HEK293 (cell line): ENCODE results near the gene FAF2.
A peak's percentile ranks its signal among the peaks of the same experiment; 100 is the strongest.

Experiments
- GLIS2 ChIP-seq: fragments of 450-650 bp; formaldehyde crosslinking; IDR thresholded peaks from 2 replicates; pipeline ENCODE4 v1.5.1; 2016; ENCODE audit warnings: missing biosample characterization, missing genetic modification characterization
- INSM2 ChIP-seq: fragments of 450-650 bp; formaldehyde crosslinking; IDR thresholded peaks from 2 replicates; pipeline ENCODE4 v1.5.1; 2016; ENCODE audit warnings: missing biosample characterization, missing genetic modification characterization
- KLF16 ChIP-seq: fragments of 450-650 bp; formaldehyde crosslinking; IDR thresholded peaks from 2 replicates; pipeline ENCODE4 v1.5.1; 2017; ENCODE audit warnings: missing biosample characterization, missing genetic modification characterization
- KLF9 ChIP-seq: fragments of 450-650 bp; formaldehyde crosslinking; IDR thresholded peaks from 2 replicates; pipeline ENCODE4 v1.5.1; 2016; ENCODE audit warnings: missing biosample characterization, missing genetic modification characterization, low read depth
- PRDM1 ChIP-seq: fragments of 450-650 bp; formaldehyde crosslinking; IDR thresholded peaks from 2 replicates; pipeline ENCODE4; 2016; ENCODE audit warnings: missing biosample characterization, missing genetic modification characterization
- PRDM10 ChIP-seq: fragments of 450-650 bp; formaldehyde crosslinking; IDR thresholded peaks from 2 replicates; pipeline ENCODE4 v1.5.1; 2016; ENCODE audit warnings: missing biosample characterization, missing genetic modification characterization
- WT1 ChIP-seq: fragments of 450-650 bp; formaldehyde crosslinking; IDR thresholded peaks from 2 replicates; pipeline ENCODE4 v1.5.1; 2016; ENCODE audit warnings: missing biosample characterization, missing genetic modification characterization
- YY1 ChIP-seq: fragments of 450-650 bp; formaldehyde crosslinking; IDR thresholded peaks from 2 replicates; pipeline ENCODE4 v1.5.1; 2018; ENCODE audit warnings: missing biosample characterization, missing genetic modification characterization
- ZFHX2 ChIP-seq: fragments of 450-650 bp; formaldehyde crosslinking; conservative IDR thresholded peaks from 2 replicates; pipeline ENCODE4 v1.5.1; 2016; ENCODE audit warnings: missing biosample characterization, missing genetic modification characterization
- ZFP37 ChIP-seq: fragments of 450-650 bp; formaldehyde crosslinking; IDR thresholded peaks from 2 replicates; pipeline ENCODE4 v1.5.1; 2016; ENCODE audit warnings: missing biosample characterization, missing genetic modification characterization
- ZNF140 ChIP-seq: fragments of 450-650 bp; formaldehyde crosslinking; IDR thresholded peaks from 2 replicates; pipeline ENCODE4 v1.5.1; 2016; ENCODE audit warnings: missing biosample characterization, missing genetic modification characterization
- ZNF146 ChIP-seq: fragments of 450-650 bp; formaldehyde crosslinking; IDR thresholded peaks from 2 replicates; pipeline ENCODE4 v1.5.1; 2016; ENCODE audit warnings: missing biosample characterization, missing genetic modification characterization
- ZNF302 ChIP-seq: fragments of 450-650 bp; formaldehyde crosslinking; IDR thresholded peaks from 2 replicates; pipeline ENCODE4 v1.5.1; 2016; ENCODE audit warnings: missing biosample characterization, missing genetic modification characterization, low read depth
- ZNF324 ChIP-seq: fragments of 450-650 bp; formaldehyde crosslinking; IDR thresholded peaks from 2 replicates; pipeline ENCODE4 v1.5.1; 2016; ENCODE audit warnings: missing biosample characterization, missing genetic modification characterization
- ZNF354C ChIP-seq: fragments of 450-650 bp; formaldehyde crosslinking; IDR thresholded peaks from 2 replicates; pipeline ENCODE4 v1.5.1; 2016; ENCODE audit warnings: missing biosample characterization, missing genetic modification characterization, low read depth, borderline replicate concordance
- ZNF391 ChIP-seq: fragments of 450-650 bp; formaldehyde crosslinking; IDR thresholded peaks from 2 replicates; pipeline ENCODE4 v1.5.1; 2016; ENCODE audit warnings: low read depth, missing biosample characterization, missing genetic modification characterization, borderline replicate concordance
- ZNF426 ChIP-seq: fragments of 450-650 bp; formaldehyde crosslinking; IDR thresholded peaks from 2 replicates; pipeline ENCODE4 v1.5.1; 2017; ENCODE audit warnings: missing biosample characterization, missing genetic modification characterization, mild to moderate bottlenecking, inconsistent platforms, moderate library complexity
- ZNF521 ChIP-seq: fragments of 450-650 bp; formaldehyde crosslinking; IDR thresholded peaks from 2 replicates; pipeline ENCODE4 v1.5.1; 2017; ENCODE audit warnings: missing biosample characterization, mild to moderate bottlenecking, missing genetic modification characterization
- ZNF560 ChIP-seq: fragments of 450-650 bp; formaldehyde crosslinking; IDR thresholded peaks from 2 replicates; pipeline ENCODE4 v1.5.1; 2017; ENCODE audit warnings: missing biosample characterization, missing genetic modification characterization, borderline replicate concordance
- ZNF585B ChIP-seq: fragments of 450-650 bp; formaldehyde crosslinking; IDR thresholded peaks from 2 replicates; pipeline ENCODE4 v1.5.1; 2016; ENCODE audit warnings: missing biosample characterization, missing genetic modification characterization
- ZNF626 ChIP-seq: fragments of 450-650 bp; sonication (Bioruptor Pico); formaldehyde crosslinking; IDR thresholded peaks from 2 replicates; pipeline ENCODE4 v1.5.1; 2018; ENCODE audit warnings: missing biosample characterization, missing genetic modification characterization, inconsistent platforms
- ZNF629 ChIP-seq: fragments of 450-650 bp; formaldehyde crosslinking; IDR thresholded peaks from 2 replicates; pipeline ENCODE4 v1.5.1; 2017; ENCODE audit warnings: missing biosample characterization, missing genetic modification characterization
- ZNF830 ChIP-seq: fragments of 450-650 bp; IDR thresholded peaks from 2 replicates; pipeline ENCODE4 v1.5.0; 2018; ENCODE audit warnings: missing biosample characterization, missing genetic modification characterization, low read depth, mild to moderate bottlenecking, moderate library complexity
- ZSCAN16 ChIP-seq: fragments of 450-650 bp; formaldehyde crosslinking; IDR thresholded peaks from 2 replicates; pipeline ENCODE4 v1.5.1; 2016; ENCODE audit warnings: missing biosample characterization, missing genetic modification characterization
- ZXDB ChIP-seq: fragments of 450-650 bp; formaldehyde crosslinking; IDR thresholded peaks from 2 replicates; pipeline ENCODE4 v1.5.1; 2016; ENCODE audit warnings: missing biosample characterization, missing genetic modification characterization
- TF ChIP-seq, protein P1 (sequence below): fragments of 450-650 bp; formaldehyde crosslinking; conservative IDR thresholded peaks from 2 replicates; pipeline ENCODE4 v1.5.1; 2016; ENCODE audit warnings: low read depth, missing biosample characterization, missing genetic modification characterization
- TF ChIP-seq, protein P2 (sequence below): fragments of 450-650 bp; formaldehyde crosslinking; IDR thresholded peaks from 2 replicates; pipeline ENCODE4 v1.5.1; 2016; ENCODE audit warnings: missing biosample characterization, missing genetic modification characterization
- TF ChIP-seq, protein P3 (sequence below): fragments of 450-650 bp; formaldehyde crosslinking; IDR thresholded peaks from 2 replicates; pipeline ENCODE4 v1.5.1; 2016; ENCODE audit warnings: missing biosample characterization, missing genetic modification characterization

FAF2 gene

GRCh38 chr5:176537554-176538229, 89.5 kb downstream of the FAF2 start (continued):
- TF ChIP-seq, protein P1, sequence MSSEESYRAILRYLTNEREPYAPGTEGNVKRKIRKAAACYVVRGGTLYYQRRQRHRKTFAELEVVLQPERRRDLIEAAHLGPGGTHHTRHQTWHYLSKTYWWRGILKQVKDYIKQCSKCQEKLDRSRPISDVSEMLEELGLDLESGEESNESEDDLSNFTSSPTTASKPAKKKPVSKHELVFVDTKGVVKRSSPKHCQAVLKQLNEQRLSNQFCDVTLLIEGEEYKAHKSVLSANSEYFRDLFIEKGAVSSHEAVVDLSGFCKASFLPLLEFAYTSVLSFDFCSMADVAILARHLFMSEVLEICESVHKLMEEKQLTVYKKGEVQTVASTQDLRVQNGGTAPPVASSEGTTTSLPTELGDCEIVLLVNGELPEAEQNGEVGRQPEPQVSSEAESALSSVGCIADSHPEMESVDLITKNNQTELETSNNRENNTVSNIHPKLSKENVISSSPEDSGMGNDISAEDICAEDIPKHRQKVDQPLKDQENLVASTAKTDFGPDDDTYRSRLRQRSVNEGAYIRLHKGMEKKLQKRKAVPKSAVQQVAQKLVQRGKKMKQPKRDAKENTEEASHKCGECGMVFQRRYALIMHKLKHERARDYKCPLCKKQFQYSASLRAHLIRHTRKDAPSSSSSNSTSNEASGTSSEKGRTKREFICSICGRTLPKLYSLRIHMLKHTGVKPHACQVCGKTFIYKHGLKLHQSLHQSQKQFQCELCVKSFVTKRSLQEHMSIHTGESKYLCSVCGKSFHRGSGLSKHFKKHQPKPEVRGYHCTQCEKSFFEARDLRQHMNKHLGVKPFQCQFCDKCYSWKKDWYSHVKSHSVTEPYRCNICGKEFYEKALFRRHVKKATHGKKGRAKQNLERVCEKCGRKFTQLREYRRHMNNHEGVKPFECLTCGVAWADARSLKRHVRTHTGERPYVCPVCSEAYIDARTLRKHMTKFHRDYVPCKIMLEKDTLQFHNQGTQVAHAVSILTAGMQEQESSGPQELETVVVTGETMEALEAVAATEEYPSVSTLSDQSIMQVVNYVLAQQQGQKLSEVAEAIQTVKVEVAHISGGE (tag by site-specific recombination): peak; percentile 51
- TF ChIP-seq ZNF302 (tag by site-specific recombination) (no peak), ZNF629 (tag by site-specific recombination) (peak; percentile 100), GLIS2 (tag by site-specific recombination) (peak; percentile 65), PRDM10 (tag by site-specific recombination) (peak; percentile 97), KLF9 (tag by site-specific recombination) (peak; percentile 78), WT1 (tag by site-specific recombination) (peak; percentile 45; the same call in 1 of the 2 replicates), ZNF354C (no peak), ZNF146 (tag by site-specific recombination) (peak; percentile 46; the same call in 1 of the 2 replicates), ZNF140 (tag by site-specific recombination) (no peak), YY1 (peak; percentile 80), ZFHX2 (no peak), ZNF426 (tag by site-specific recombination) (no peak), ZFP37 (tag by site-specific recombination) (peak; percentile 77; the same call in 1 of the 2 replicates), KLF16 (tag by site-specific recombination) (peak; percentile 63), ZNF585B (tag by site-specific recombination) (no peak), ZNF391 (tag by site-specific recombination) (peak; percentile 92), ZNF626 (tag by site-specific recombination) (no peak), INSM2 (tag by site-specific recombination) (peak; percentile 84), PRDM1 (tag by site-specific recombination) (peak; percentile 80), ZXDB (peak; percentile 77), ZNF830 (no peak), ZNF521 (tag by site-specific recombination) (no peak), ZNF560 (tag by site-specific recombination) (no peak), ZSCAN16 (no peak), ZNF324 (tag by site-specific recombination) (peak; percentile 82)
- TF ChIP-seq, protein P2, sequence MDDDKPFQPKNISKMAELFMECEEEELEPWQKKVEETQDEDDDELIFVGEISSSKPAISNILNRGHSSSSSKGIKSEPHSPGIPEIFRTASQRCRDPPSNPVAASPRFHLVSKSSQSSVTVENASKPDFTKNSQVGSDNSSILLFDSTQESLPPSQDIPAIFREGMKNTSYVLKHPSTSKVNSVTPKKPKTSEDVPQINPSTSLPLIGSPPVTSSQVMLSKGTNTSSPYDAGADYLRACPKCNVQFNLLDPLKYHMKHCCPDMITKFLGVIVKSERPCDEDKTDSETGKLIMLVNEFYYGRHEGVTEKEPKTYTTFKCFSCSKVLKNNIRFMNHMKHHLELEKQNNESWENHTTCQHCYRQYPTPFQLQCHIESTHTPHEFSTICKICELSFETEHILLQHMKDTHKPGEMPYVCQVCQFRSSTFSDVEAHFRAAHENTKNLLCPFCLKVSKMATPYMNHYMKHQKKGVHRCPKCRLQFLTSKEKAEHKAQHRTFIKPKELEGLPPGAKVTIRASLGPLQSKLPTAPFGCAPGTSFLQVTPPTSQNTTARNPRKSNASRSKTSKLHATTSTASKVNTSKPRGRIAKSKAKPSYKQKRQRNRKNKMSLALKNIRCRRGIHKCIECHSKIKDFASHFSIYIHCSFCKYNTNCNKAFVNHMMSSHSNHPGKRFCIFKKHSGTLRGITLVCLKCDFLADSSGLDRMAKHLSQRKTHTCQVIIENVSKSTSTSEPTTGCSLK: no peak
- TF ChIP-seq, protein P3, sequence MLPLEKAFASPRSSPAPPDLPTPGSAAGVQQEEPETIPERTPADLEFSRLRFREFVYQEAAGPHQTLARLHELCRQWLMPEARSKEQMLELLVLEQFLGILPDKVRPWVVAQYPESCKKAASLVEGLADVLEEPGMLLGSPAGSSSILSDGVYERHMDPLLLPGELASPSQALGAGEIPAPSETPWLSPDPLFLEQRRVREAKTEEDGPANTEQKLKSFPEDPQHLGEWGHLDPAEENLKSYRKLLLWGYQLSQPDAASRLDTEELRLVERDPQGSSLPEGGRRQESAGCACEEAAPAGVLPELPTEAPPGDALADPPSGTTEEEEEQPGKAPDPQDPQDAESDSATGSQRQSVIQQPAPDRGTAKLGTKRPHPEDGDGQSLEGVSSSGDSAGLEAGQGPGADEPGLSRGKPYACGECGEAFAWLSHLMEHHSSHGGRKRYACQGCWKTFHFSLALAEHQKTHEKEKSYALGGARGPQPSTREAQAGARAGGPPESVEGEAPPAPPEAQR (tag by site-specific recombination): peak; percentile 75; the same call in 1 of the 2 replicates
